ENCODE measurements around the gene KIF4A. TPM values are rescaled to one million over a fixed set of nuclear protein-coding genes. Genes with fewer than 3 reads are reported as not detected.
A peak's percentile ranks its signal among the peaks of the same experiment; 100 is the strongest.

Gene KIF4A
- total RNA-seq, 2 experiments from 2014 or later, result 19.5 to 22.3 TPM

- H3K27me3 Mint-ChIP-seq, result no peaks in the 10 kb centered on the region
- H3K4me1 Mint-ChIP-seq (ENCODE audit: low read depth), result peaks cover 18% of the 10 kb centered on the region
- no peaks in the 10 kb centered on the region for H3K9me3 Mint-ChIP-seq
- H3K36me3 Mint-ChIP-seq (ENCODE audit: low read depth), result no peaks in the 10 kb centered on the region
- DNase-seq (peak; percentile 83), ATAC-seq (peak; percentile 79)
- TF ChIP-seq CTCF (IDR thresholded peaks at IDR 0.05), result peak; percentile 60
- intact Hi-C loops (cut with micrococcal nuclease), result loop anchor here (10.0 kb wide), 1 partner anchor 299 kb away; the partner anchor contains the start of gene IGBP1
- POLR2A ChIA-PET, result interaction anchor here (1.3 to 1.6 kb wide), 2 partner anchors 144 to 157 kb away, joined by 3 to 5 read pairs; partner anchors contain the start of genes KIF4A and PDZD11
- H3K27ac Mint-ChIP-seq, result peak overlapping the region; percentile 91
- H3K4me3 Mint-ChIP-seq, result peak overlapping the region; percentile 86
- CTCF ChIA-PET, result interaction anchor here (0.6 to 1.8 kb wide), 18 partner anchors 9 to 404 kb away, joined by 3 to 8 read pairs (median 3); partner anchors contain the start of genes GDPD2, IGBP1, KIF4A and PDZD11
Measured at GRCh38 chrX:70433848-70434351, 144.0 kb downstream of the KIF4A start.

DNA sequence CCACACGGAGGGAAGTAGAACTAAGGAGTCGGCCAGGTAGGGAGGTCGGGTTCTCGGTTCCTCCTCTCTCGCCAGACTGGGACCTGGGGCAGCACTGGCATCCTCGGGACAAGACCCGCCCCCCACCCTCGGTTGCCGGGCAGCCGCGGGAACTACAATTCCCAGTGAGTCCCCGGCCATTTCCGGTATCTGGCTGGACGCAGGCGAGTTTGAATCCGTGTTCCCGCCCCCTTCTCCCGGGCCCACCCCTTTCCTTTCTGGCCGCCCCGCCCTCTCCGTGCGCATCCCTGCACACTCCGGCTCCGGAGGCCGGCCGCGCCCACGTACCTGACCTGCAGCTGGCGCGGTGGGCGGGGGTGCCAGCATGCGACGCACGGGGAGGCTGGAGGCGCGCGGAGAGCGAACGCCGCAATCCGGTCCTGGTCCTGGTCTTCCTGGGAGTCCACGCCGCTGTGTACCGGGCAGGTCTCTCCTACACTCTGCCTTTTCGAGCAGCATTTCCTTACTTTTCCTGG is 144.5 kb downstream of the KIF4A start:
- Mint-ChIP-seq H3K36me3 (ENCODE audit: low read depth) (no peaks in the 10 kb centered on the region), H3K4me3 (peak overlapping the region; percentile 86), H3K4me1 (ENCODE audit: low read depth) (peaks cover 21% of the 10 kb centered on the region), H3K27me3 (no peaks in the 10 kb centered on the region), H3K9me3 (no peaks in the 10 kb centered on the region), H3K27ac (peak overlapping the region; percentile 91)
- POLR2A ChIA-PET, result interaction anchor here (1.2 to 1.6 kb wide), 3 partner anchors 17 to 157 kb away, joined by 3 to 5 read pairs (median 4); partner anchors contain the start of genes KIF4A and PDZD11
- TF ChIP-seq CTCF (IDR thresholded peaks at IDR 0.05), result no peak
- DNase-seq (peak; percentile 85), ATAC-seq (peak; percentile 72)
- CTCF ChIA-PET, result interaction anchor here (0.7 to 1.8 kb wide), 8 partner anchors 17 to 405 kb away, joined by 3 to 8 read pairs (median 3); partner anchors contain the start of genes KIF4A and PDZD11
- intact Hi-C loops (cut with micrococcal nuclease), result loop anchor here (10.0 kb wide), 1 partner anchor 300 kb away; the partner anchor contains the start of gene IGBP1

- Mint-ChIP-seq H3K27me3 (no peaks in the 10 kb centered on the region), H3K9me3 (no peaks in the 10 kb centered on the region), H3K4me1 (ENCODE audit: low read depth) (peaks cover 21% of the 10 kb centered on the region), H3K27ac (peak overlapping the region; percentile 59), H3K36me3 (ENCODE audit: low read depth) (no peaks in the 10 kb centered on the region), H3K4me3 (peak overlapping the region; percentile 86)
- ChIA-PET CTCF (interaction anchor here (1.1 to 1.8 kb wide), 5 partner anchors 16 to 230 kb away, joined by 3 to 11 read pairs (median 3); partner anchors contain the start of genes KIF4A and PDZD11), POLR2A (interaction anchor here (1.2 to 1.3 kb wide), 2 partner anchors 16 to 145 kb away, joined by 3 to 4 read pairs; partner anchors contain the start of genes KIF4A and PDZD11)
- DNase-seq (peak; percentile 43), ATAC-seq (peak; percentile 14)
- TF ChIP-seq CTCF (IDR thresholded peaks at IDR 0.05), result no peak
- intact Hi-C loops (cut with micrococcal nuclease), result loop anchor here (10.0 kb wide), 1 partner anchor 300 kb away; the partner anchor contains the start of gene IGBP1
Measured at GRCh38 chrX:70434914-70435586, 145.1 kb downstream of the KIF4A start.

- Mint-ChIP-seq H3K27ac (no peak overlapping the region), H3K36me3 (ENCODE audit: low read depth) (no peaks in the 10 kb centered on the region), H3K4me3 (no peak overlapping the region), H3K9me3 (no peaks in the 10 kb centered on the region), H3K27me3 (peaks cover 3% of the 10 kb centered on the region), H3K4me1 (ENCODE audit: low read depth) (peaks cover 21% of the 10 kb centered on the region)
- ATAC-seq (no peak), DNase-seq (peak; percentile 49)
- CTCF ChIA-PET, result interaction anchor here (1.0 to 1.8 kb wide), 3 partner anchors 8 to 69 kb away, joined by 4 to 11 read pairs (median 4); partner anchors contain the start of gene DLG3
- intact Hi-C loops (cut with micrococcal nuclease), result loop anchor here (10.0 kb wide), 1 partner anchor 302 kb away; the partner anchor contains the start of gene IGBP1
- POLR2A ChIA-PET, result no interaction called here
- TF ChIP-seq CTCF (IDR thresholded peaks at IDR 0.05), result no peak
Measured at GRCh38 chrX:70436343-70436742, 146.4 kb downstream of the KIF4A start.

Measured in activated CD8-positive, alpha-beta T cell treated with anti-CD3 and anti-CD28 coated beads for 36 hours (primary cell).